Tibial nerve (tissue), 4 donors: Measurements from ENCODE around the gene TEF. TPM values are rescaled to one million over a fixed set of nuclear protein-coding genes. Genes with fewer than 3 reads are reported as not detected.

ENCODE experiments used
- DNase-seq, 2 donors: peaks; one replicate each; pipeline ENCODE4 v3.0.0-alpha.2; 2019; ENCODE audit warnings: low spot score in 2 of 2
- H3K27ac ChIP-seq, 4 donors: fragments of 200-600 bp; sonication (generic) in 3 of 4; one replicate each; pipeline ENCODE4 v1.5.1; 2017 to 2019; ENCODE audit warnings: mild to moderate bottlenecking in 1 of 4
- H3K27me3 ChIP-seq, 2 donors: fragments of 200-600 bp; sonication (generic) in 1 of 2; one replicate each; pipeline versions ENCODE4 v1.5.1 to v1.6.0; 2017 to 2019
- H3K36me3 ChIP-seq, 3 donors: fragments of 200-600 bp; sonication (generic); one replicate each; pipeline ENCODE4 v1.5.1; 2018 to 2019
- H3K4me1 ChIP-seq, 4 donors: fragments of 200-600 bp; sonication (generic) in 3 of 4; one replicate each; pipeline ENCODE4 v1.5.1; 2017 to 2019
- H3K4me3 ChIP-seq, 4 donors: fragments of 200-600 bp; sonication (generic) in 3 of 4; one replicate each; pipeline ENCODE4 v1.5.1; 2017 to 2019; ENCODE audit warnings: mild to moderate bottlenecking in 1 of 4, moderate library complexity in 1 of 4
- H3K9me3 ChIP-seq, 4 donors: fragments of 200-600 bp; sonication (generic) in 3 of 4; one replicate each; pipeline ENCODE4 v1.5.1; 2017 to 2019
- EP300 ChIP-seq, 2 donors: sonication (generic); formaldehyde crosslinking; IDR thresholded peaks; one replicate each; pipeline ENCODE4 v1.6.1; 2017; ENCODE audit warnings: antibody characterized with exemption in 2 of 2, mild to moderate bottlenecking in 1 of 2
- POLR2A ChIP-seq, 2 donors: fragments of 450-650 bp; IDR thresholded peaks; one replicate each; pipeline ENCODE4 v1.6.1; 2017; ENCODE audit warnings: antibody characterized with exemption in 2 of 2, mild to moderate bottlenecking in 2 of 2, moderate library complexity in 2 of 2
- WGBS, 2 donors: methylation state at CpG; one replicate each; pipeline ENCODE4 v1.1.5; 2018; 5-methylcytosine and 5-hydroxymethylcytosine counted together
- total RNA-seq, 4 donors: library from RNA; depleted of rRNA; stranded (reverse); fragments of >200 nt; gene quantifications; one replicate each; pipeline ENCODE4 v1.1.0, GENCODE V29; 2016
- TF ChIP-seq, protein P1 (sequence below), 5 experiments: fragments of 200-600 bp in 3 of 5; fragments of 450-650 bp in 2 of 5; sonication (generic) in 3 of 5; IDR thresholded peaks; one replicate each; pipeline ENCODE4 v1.5.1; 2016 to 2019; ENCODE audit warnings: antibody characterized with exemption in 5 of 5, mild to moderate bottlenecking in 3 of 5, moderate library complexity in 2 of 5

The TEF gene
- total RNA-seq, 4 donors from 2014 or later, result 20.1 to 49.4 (median 43.9) TPM

DNA sequence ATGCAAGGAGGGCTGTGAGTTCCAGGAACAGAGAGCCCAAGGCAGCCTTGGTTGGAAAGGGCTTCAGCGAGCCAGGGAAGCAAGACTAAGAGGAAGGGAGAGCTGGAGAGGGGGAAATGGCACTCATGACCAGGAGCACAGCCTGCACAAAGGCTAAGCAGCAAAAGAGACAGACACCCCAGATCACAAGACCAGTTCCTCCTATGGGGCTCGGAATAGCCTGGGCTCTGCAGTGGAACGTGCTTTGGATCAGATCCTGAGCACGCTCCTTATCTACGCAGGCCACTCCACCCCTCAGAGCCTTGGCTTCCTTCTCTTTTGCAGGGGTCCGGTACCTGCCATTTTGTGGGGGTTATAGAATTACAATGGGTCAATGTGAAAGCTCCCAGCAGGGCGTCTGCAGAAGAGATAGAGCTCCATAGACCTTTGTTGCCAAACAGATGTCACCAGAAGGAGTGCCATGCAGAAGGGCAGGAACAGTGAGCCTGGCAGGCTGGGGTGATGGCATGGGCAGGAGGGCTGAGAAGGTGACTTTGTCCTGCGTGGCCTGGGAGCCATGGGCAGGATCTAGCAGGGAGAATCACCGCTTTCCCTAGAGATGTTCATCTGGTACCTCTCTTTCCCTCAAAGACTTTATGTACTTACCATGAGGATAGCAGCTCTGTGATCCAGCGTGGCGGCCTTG lies 46.6 kb upstream of the TEF start:
- no peak for DNase-seq
- TF ChIP-seq EP300 (IDR thresholded peaks at IDR 0.05) (no peak), POLR2A (IDR thresholded peaks at IDR 0.05) (no peak)
- TF ChIP-seq, protein P1, sequence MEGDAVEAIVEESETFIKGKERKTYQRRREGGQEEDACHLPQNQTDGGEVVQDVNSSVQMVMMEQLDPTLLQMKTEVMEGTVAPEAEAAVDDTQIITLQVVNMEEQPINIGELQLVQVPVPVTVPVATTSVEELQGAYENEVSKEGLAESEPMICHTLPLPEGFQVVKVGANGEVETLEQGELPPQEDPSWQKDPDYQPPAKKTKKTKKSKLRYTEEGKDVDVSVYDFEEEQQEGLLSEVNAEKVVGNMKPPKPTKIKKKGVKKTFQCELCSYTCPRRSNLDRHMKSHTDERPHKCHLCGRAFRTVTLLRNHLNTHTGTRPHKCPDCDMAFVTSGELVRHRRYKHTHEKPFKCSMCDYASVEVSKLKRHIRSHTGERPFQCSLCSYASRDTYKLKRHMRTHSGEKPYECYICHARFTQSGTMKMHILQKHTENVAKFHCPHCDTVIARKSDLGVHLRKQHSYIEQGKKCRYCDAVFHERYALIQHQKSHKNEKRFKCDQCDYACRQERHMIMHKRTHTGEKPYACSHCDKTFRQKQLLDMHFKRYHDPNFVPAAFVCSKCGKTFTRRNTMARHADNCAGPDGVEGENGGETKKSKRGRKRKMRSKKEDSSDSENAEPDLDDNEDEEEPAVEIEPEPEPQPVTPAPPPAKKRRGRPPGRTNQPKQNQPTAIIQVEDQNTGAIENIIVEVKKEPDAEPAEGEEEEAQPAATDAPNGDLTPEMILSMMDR (IDR thresholded peaks at IDR 0.05), result no peak
- Histone ChIP-seq H3K27me3 (no peaks in the 10 kb centered on the region), H3K9me3 (no peaks in the 10 kb centered on the region), H3K4me3 (no peak overlapping the region), H3K4me1 (no peaks in the 10 kb centered on the region), H3K27ac (no peak overlapping the region), H3K36me3 (peaks cover 0 to 97% (median 7%) of the 10 kb centered on the region in 3 donors)
- WGBS, 2 donors, result 95 to 99% methylated on average over 11 of the region's 11 CpGs

DNA sequence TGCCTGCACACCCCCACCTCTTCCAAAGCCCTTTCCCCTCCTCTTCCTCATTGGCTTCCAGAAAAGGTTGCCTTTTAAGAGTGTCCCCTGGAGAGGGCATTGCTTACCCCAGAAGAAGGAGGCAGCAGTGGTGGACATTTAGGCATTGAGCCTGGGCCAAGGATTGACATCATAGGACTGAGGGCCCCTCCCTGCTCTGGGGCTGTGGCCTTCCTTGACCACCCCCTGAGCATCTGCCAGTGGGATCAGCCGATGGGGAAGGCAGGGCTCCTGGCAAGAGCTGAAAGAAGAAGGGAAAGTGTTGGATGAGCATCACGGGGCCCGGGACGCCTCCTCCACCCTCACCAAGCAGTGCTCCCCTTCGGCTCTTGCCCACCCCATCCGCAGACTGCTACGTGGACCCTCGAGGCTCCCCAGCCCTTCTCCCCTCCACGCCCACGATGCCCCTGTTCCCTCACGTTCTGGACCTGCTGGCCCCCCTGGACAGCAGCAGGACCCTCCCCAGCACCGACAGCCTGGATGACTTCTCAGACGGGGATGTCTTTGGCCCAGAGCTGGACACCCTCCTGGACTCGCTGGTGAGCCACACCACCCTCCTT lies 43.0 kb upstream of the TEF start:
- no peaks in the 10 kb centered on the region for H3K4me1 ChIP-seq
- H3K4me3 ChIP-seq, result no peak overlapping the region
- no peaks in the 10 kb centered on the region for H3K9me3 ChIP-seq
- peaks cover 0 to 98% (median 22%) of the 10 kb centered on the region in 3 donors for H3K36me3 ChIP-seq
- H3K27ac ChIP-seq, result peak overlapping the region in 1 of 4 donors; percentile 37
- H3K27me3 ChIP-seq, result no peaks in the 10 kb centered on the region
- WGBS, 2 donors, result 78 to 86% methylated on average over 14 of the region's 14 CpGs
- TF ChIP-seq, protein P1 (IDR thresholded peaks at IDR 0.05), result no peak
- TF ChIP-seq POLR2A (IDR thresholded peaks at IDR 0.05) (no peak), EP300 (IDR thresholded peaks at IDR 0.05) (no peak)
- DNase-seq, result no peak

DNA sequence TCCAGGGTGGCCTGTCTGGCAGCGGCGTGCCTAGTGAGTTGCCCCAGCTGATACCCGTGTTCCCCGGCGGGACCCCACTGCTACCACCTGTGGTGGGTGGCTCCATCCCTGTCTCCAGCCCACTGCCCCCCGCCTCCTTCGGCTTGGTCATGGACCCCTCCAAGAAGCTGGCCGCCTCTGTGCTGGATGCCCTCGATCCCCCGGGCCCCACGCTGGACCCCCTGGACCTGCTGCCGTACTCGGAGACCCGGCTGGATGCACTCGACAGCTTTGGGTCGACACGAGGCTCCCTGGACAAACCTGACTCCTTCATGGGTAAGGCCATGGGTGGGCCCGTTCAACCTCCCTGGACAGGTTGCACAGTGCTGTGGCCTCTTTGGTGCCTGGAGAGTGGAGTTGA lies 41.9 kb upstream of the TEF start:
- no peak overlapping the region for H3K4me3 ChIP-seq
- H3K9me3 ChIP-seq, result no peaks in the 10 kb centered on the region
- no peak overlapping the region for H3K27ac ChIP-seq
- H3K27me3 ChIP-seq, result no peaks in the 10 kb centered on the region
- WGBS, 2 donors, result 96 to 98% methylated on average over 12 to 14 of the region's 18 CpGs
- DNase-seq, result no peak
- H3K36me3 ChIP-seq, result peaks cover 0 to 99% (median 22%) of the 10 kb centered on the region in 3 donors
- TF ChIP-seq EP300 (IDR thresholded peaks at IDR 0.05), result no peak
- TF ChIP-seq, protein P1 (IDR thresholded peaks at IDR 0.05), result no peak
- TF ChIP-seq POLR2A (IDR thresholded peaks at IDR 0.05), result no peak
- no peaks in the 10 kb centered on the region for H3K4me1 ChIP-seq

DNA sequence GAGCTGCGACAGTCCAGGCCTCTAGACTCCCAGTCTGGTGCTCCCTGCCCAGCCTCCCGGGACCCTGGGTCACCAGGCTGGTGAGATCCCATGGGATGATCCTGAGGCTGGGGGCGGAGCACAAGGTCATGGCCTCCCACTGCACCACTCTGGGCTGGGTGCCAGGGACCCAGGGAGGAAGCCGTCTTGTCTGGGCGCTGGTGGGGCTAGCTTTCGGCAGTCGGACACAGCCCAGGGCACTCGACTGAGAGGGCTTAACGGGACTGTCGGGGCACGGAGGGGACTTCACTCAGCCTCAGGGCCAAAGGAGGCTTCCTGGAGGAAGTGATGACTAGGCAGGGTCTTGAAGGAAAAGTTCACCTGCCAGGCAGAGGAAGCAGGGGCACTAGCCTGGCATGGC lies 41.4 kb upstream of the TEF start:
- H3K4me1 ChIP-seq, result no peaks in the 10 kb centered on the region
- peak overlapping the region in 1 of 4 donors; percentile 34 for H3K27ac ChIP-seq
- H3K27me3 ChIP-seq, result no peaks in the 10 kb centered on the region
- no peaks in the 10 kb centered on the region for H3K9me3 ChIP-seq
- 47 to 56% methylated on average over 3 to 11 of the region's 11 CpGs for WGBS, 2 donors
- TF ChIP-seq, protein P1 (IDR thresholded peaks at IDR 0.05), result no peak
- TF ChIP-seq EP300 (IDR thresholded peaks at IDR 0.05) (no peak), POLR2A (IDR thresholded peaks at IDR 0.05) (no peak)
- peaks cover under 1 to 99% (median 22%) of the 10 kb centered on the region in 3 donors for H3K36me3 ChIP-seq
- no peak overlapping the region for H3K4me3 ChIP-seq
- DNase-seq, result no peak

DNA sequence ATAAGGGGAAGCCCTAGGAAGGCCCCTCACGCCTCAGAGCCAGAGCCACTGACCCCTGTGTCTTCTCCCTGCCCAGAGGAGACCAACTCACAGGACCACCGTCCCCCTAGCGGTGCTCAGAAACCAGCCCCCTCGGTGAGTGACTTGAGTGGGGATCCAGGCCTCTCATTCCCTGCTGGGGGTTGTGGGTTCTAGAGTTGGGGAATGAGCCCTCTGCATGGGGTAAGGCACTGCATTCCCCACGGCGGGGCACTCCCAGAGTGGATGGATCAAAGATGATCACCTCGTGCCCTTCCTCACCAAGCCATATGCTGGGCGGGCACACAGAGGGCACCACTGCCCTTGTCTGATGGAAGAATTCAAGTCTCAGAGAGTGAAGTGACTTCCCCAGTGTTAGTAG lies 40.7 kb upstream of the TEF start:
- DNase-seq, result no peak
- 89 to 93% methylated on average over 7 to 8 of the region's 8 CpGs for WGBS, 2 donors
- Histone ChIP-seq H3K4me1 (no peaks in the 10 kb centered on the region), H3K27ac (no peak overlapping the region), H3K4me3 (no peak overlapping the region), H3K27me3 (no peaks in the 10 kb centered on the region), H3K9me3 (no peaks in the 10 kb centered on the region), H3K36me3 (peaks cover 3 to 99% (median 27%) of the 10 kb centered on the region in 3 donors)
- TF ChIP-seq EP300 (IDR thresholded peaks at IDR 0.05), result no peak
- TF ChIP-seq POLR2A (IDR thresholded peaks at IDR 0.05), result no peak
- TF ChIP-seq, protein P1 (IDR thresholded peaks at IDR 0.05), result no peak
